Measurements from ENCODE around the gene PRKAR2B. TPM values are rescaled to one million over a fixed set of nuclear protein-coding genes. Genes with fewer than 3 reads are reported as not detected.

The PRKAR2B gene
- total and polyA plus RNA-seq, 2 of the 4 experiments (the other 2 are of a cell fraction), result 3.0 to 3.1 TPM

GRCh38 chr7:107160389-107160788 is 115.9 kb downstream of the PRKAR2B start:
- in situ Hi-C loops (cut with MboI; ENCODE audit: low sequenced_read_pairs) (no loop called here), dilution Hi-C loops (cut with HindIII; ENCODE audit: low sequenced_read_pairs, unreplicated experiment) (no loop called here), intact Hi-C loops (cut with micrococcal nuclease) (no loop called here)
- H2BK120ac ChIP-seq (ENCODE audit: low read depth, low read length), result no peak overlapping the region
- DNase-seq (no peak), ATAC-seq (ENCODE audit: low read depth) (no peak)
- no CpG with 5 or more reads among the region's 2 CpGs for WGBS, 2 experiments (ENCODE audit: extremely low coverage in 2 of 2, insufficient read length in 1 of 2)
- H4K8ac ChIP-seq (ENCODE audit: low read depth in 2 of 2, low read length in 2 of 2), result no peak overlapping the region
- no peaks in the 10 kb centered on the region for H3K36me3 ChIP-seq (ENCODE audit: control insufficient read depth, insufficient read depth, low read length)
- H3K4me1 ChIP-seq (ENCODE audit: control insufficient read depth, insufficient read depth, low read length), result no peaks in the 10 kb centered on the region
- no peaks in the 10 kb centered on the region for H4K20me1 ChIP-seq (ENCODE audit: insufficient read depth, low read length)
- H2BK15ac ChIP-seq (ENCODE audit: low read depth, low read length), result no peak overlapping the region
- no peaks in the 10 kb centered on the region for H3K9me1 ChIP-seq (ENCODE audit: insufficient read depth, low read length)
- no peak overlapping the region for H2AK9ac ChIP-seq (replicated peaks; ENCODE audit: low read depth, low read length, poor library complexity)
- no peak overlapping the region for H3K9ac ChIP-seq (ENCODE audit: low read depth, low read length)
- H4K91ac ChIP-seq (ENCODE audit: insufficient read depth, low read depth, low read length), result no peak overlapping the region
- H3K23ac ChIP-seq (ENCODE audit: low read depth, low read length), result no peak overlapping the region
- no peaks in the 10 kb centered on the region for H3K79me1 ChIP-seq (ENCODE audit: low read depth in 1 of 2, low read length in 2 of 2)
- H3K27me3 ChIP-seq (ENCODE audit: control insufficient read depth, insufficient read depth, low read length), result no peaks in the 10 kb centered on the region
- no peak overlapping the region for H3K4ac ChIP-seq (ENCODE audit: low read depth, low read length)
- CTCF ChIA-PET, result no interaction called here
- H2AK5ac ChIP-seq (ENCODE audit: low read depth, low read length), result peak overlapping the region; percentile 81; the same call in 1 of the 2 replicates
- H4K5ac ChIP-seq (ENCODE audit: low read depth, low read length), result no peak overlapping the region
- H2AFZ ChIP-seq (replicated peaks; ENCODE audit: low read length, poor library complexity), result no peak overlapping the region
- no peak for TF ChIP-seq CEBPB (IDR thresholded peaks at IDR 0.05; ENCODE audit: low read depth, low read length)
- TF ChIP-seq POLR2A (IDR thresholded peaks at IDR 0.05; ENCODE audit: low read depth, low read length), result no peak
- no peak for TF ChIP-seq BHLHE40 (IDR thresholded peaks at IDR 0.05; ENCODE audit: low read depth, low read length)
- no peak overlapping the region for H3K4me2 ChIP-seq (ENCODE audit: low read depth, low read length)
- no peak overlapping the region for H2BK20ac ChIP-seq (ENCODE audit: low read depth, low read length)
- H3K18ac ChIP-seq (ENCODE audit: low read depth, low read length), result no peak overlapping the region
- peak overlapping the region; percentile 33 for H2BK5ac ChIP-seq (ENCODE audit: low read depth, low read length, poor library complexity, severe bottlenecking)
- POLR2A ChIA-PET (ENCODE audit: unreplicated experiment), result no interaction called here
- no TSS peak for BruUV-seq (replicated peaks)
- no peak overlapping the region for H3K4me3 ChIP-seq (ENCODE audit: insufficient read depth, low read depth, low read length)
- no peak overlapping the region for H3K56ac ChIP-seq (ENCODE audit: extremely low read depth, insufficient read depth, low read length)
- no peaks in the 10 kb centered on the region for H3K9me3 ChIP-seq (ENCODE audit: control insufficient read depth, insufficient read depth, low read length)
- no peak overlapping the region for H3K14ac ChIP-seq (replicated peaks; ENCODE audit: low read depth, low read length)
- H3K27ac ChIP-seq (ENCODE audit: insufficient read depth, low read length), result no peak overlapping the region

Measured in IMR-90 (cell line).